Right lobe of liver (tissue), 4 donors: ENCODE measurements around the gene NAP1L5.

Experiments
- POLR2A ChIP-seq: fragments of 450-650 bp; IDR thresholded peaks from one replicate; pipeline ENCODE4 v1.6.1; 2017; ENCODE audit warnings: antibody characterized with exemption, mild to moderate bottlenecking
- TF ChIP-seq, protein P1 (sequence below), 4 donors: fragments of 200-600 bp in 3 of 4; fragments of 450-650 bp in 1 of 4; IDR thresholded peaks; one replicate each; pipeline versions ENCODE4 v1.5.1 to v1.8.0; 2016 to 2022; ENCODE audit warnings: antibody characterized with exemption in 4 of 4, mild to moderate bottlenecking in 2 of 4
- donor health status: DM: no; HTN: no; CAD: no.
- donor health status: DM: no; HTN: no; CAD: no.
- donor health status: DM: no; HTN: yes; CAD: no.

GRCh38 chr4:88693792-88694191 lies 3.8 kb downstream of the NAP1L5 start:
- TF ChIP-seq, protein P1, sequence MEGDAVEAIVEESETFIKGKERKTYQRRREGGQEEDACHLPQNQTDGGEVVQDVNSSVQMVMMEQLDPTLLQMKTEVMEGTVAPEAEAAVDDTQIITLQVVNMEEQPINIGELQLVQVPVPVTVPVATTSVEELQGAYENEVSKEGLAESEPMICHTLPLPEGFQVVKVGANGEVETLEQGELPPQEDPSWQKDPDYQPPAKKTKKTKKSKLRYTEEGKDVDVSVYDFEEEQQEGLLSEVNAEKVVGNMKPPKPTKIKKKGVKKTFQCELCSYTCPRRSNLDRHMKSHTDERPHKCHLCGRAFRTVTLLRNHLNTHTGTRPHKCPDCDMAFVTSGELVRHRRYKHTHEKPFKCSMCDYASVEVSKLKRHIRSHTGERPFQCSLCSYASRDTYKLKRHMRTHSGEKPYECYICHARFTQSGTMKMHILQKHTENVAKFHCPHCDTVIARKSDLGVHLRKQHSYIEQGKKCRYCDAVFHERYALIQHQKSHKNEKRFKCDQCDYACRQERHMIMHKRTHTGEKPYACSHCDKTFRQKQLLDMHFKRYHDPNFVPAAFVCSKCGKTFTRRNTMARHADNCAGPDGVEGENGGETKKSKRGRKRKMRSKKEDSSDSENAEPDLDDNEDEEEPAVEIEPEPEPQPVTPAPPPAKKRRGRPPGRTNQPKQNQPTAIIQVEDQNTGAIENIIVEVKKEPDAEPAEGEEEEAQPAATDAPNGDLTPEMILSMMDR (IDR thresholded peaks at IDR 0.05) = no peak
- no peak for TF ChIP-seq POLR2A
